Measurements from ENCODE around the gene AKAP11. TPM values are rescaled to one million over a fixed set of nuclear protein-coding genes. Genes with fewer than 3 reads are reported as not detected.

The AKAP11 gene
- total and polyA plus RNA-seq, 2 of the 13 experiments (the other 11 are each of a cell fraction or from before 2014, with no cell fraction given) = 7.2 to 9.8 TPM

DNA sequence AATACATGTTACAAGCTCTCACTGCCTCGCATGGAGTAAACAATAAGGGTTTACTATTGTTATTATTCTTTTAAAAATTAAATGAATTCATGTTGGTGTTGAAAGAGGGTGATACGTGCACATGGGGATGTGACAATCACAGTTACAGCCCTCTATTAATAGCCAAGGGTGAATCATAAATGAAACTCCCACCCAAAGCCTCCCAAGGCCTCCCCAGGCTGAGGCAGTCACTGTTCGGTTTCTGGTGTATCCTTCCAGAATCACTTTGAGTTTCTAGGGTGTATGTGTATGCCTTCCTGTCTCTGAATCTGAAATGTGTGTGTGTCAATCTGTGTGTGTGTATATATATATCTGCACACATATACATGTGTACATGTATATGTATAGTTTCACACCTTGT lies 73.4 kb downstream of the AKAP11 start (continued):
- TF ChIP-seq, protein P1, sequence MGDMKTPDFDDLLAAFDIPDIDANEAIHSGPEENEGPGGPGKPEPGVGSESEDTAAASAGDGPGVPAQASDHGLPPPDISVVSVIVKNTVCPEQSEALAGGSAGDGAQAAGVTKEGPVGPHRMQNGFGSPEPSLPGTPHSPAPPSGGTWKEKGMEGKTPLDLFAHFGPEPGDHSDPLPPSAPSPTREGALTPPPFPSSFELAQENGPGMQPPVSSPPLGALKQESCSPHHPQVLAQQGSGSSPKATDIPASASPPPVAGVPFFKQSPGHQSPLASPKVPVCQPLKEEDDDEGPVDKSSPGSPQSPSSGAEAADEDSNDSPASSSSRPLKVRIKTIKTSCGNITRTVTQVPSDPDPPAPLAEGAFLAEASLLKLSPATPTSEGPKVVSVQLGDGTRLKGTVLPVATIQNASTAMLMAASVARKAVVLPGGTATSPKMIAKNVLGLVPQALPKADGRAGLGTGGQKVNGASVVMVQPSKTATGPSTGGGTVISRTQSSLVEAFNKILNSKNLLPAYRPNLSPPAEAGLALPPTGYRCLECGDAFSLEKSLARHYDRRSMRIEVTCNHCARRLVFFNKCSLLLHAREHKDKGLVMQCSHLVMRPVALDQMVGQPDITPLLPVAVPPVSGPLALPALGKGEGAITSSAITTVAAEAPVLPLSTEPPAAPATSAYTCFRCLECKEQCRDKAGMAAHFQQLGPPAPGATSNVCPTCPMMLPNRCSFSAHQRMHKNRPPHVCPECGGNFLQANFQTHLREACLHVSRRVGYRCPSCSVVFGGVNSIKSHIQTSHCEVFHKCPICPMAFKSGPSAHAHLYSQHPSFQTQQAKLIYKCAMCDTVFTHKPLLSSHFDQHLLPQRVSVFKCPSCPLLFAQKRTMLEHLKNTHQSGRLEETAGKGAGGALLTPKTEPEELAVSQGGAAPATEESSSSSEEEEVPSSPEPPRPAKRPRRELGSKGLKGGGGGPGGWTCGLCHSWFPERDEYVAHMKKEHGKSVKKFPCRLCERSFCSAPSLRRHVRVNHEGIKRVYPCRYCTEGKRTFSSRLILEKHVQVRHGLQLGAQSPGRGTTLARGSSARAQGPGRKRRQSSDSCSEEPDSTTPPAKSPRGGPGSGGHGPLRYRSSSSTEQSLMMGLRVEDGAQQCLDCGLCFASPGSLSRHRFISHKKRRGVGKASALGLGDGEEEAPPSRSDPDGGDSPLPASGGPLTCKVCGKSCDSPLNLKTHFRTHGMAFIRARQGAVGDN (CRISPR knock-in tag; IDR thresholded peaks at IDR 0.05) = no peak
- TF ChIP-seq IRF9 (CRISPR knock-in tag; IDR thresholded peaks at IDR 0.05; ENCODE audit: borderline replicate concordance) = no peak
- no peak for TF ChIP-seq GATA4 (IDR thresholded peaks at IDR 0.05; ENCODE audit: borderline replicate concordance, low read depth)

- no peaks in the 10 kb centered on the region for H3K4me1 ChIP-seq (ENCODE audit: insufficient read depth, low read length)
- H3K4me2 ChIP-seq (ENCODE audit: low read depth, low read length) = no peak overlapping the region
- H3K9ac ChIP-seq (ENCODE audit: insufficient read depth, low read depth, low read length) = no peak overlapping the region
- H3K9me3 ChIP-seq (ENCODE audit: low read length) = no peaks in the 10 kb centered on the region
- in situ Hi-C loops (cut with HindIII; ENCODE audit: extremely low pct_ligation_motif_present, low pct_unique_long_range_greater_than_20kb) = no loop called here
- CTCF ChIA-PET (ENCODE audit: low intra/inter-chr PET ratio, low total read pairs) = no interaction called here
- intact Hi-C loops (cut with micrococcal nuclease; ENCODE audit: unreplicated experiment) = no loop called here
- no peaks in the 10 kb centered on the region for H3K79me2 ChIP-seq (ENCODE audit: insufficient read depth, low read length)
- no TSS peak for BruUV-seq (replicated peaks)
- H3K27me3 ChIP-seq (ENCODE audit: control insufficient read depth in 1 of 2, insufficient read depth in 2 of 2, low read length in 2 of 2) = no peaks in the 10 kb centered on the region
- H3K36me3 ChIP-seq (replicated peaks in 1 of 2; ENCODE audit: control insufficient read depth in 1 of 2, insufficient read depth in 2 of 2, low read length in 2 of 2) = no peaks in the 10 kb centered on the region
- WGBS (ENCODE audit: low lambda C conversion rate) = 0% methylated on average over 4 of the region's 4 CpGs
- ATAC-seq = no peak
- DNase-seq (ENCODE audit: low spot score) = no peak
- H2AFZ ChIP-seq (ENCODE audit: low read length) = no peak overlapping the region
- H3K27ac ChIP-seq (ENCODE audit: extremely low read length, insufficient read depth, low read length) = no peak overlapping the region
- POLR2A ChIA-PET = no interaction called here
- H4K20me1 ChIP-seq (ENCODE audit: insufficient read depth, low read length) = no peaks in the 10 kb centered on the region
- no peak overlapping the region for H3K4me3 ChIP-seq (replicated peaks in 1 of 3; ENCODE audit: insufficient read depth in 1 of 3, low read depth in 2 of 3, low read length in 3 of 3)
- no peak for FAIRE-seq
- no peak for TF ChIP-seq ZSCAN30 (CRISPR knock-in tag; IDR thresholded peaks at IDR 0.05)
- no peak for TF ChIP-seq IRX3 (CRISPR knock-in tag; IDR thresholded peaks at IDR 0.05; ENCODE audit: borderline replicate concordance, low read depth)
- no peak for TF ChIP-seq ZUFSP (CRISPR knock-in tag; IDR thresholded peaks at IDR 0.05; ENCODE audit: borderline replicate concordance)
These were observed 76.6 kb downstream of the AKAP11 start for GRCh38 chr13:42348576-42348975.
